HepG2 (cell line): Measurements from ENCODE around the gene DOC2A. TPM values are rescaled to one million over a fixed set of nuclear protein-coding genes. Genes with fewer than 3 reads are reported as not detected.

ENCODE experiments used
- BCL3 ChIP-seq: sonication (generic); formaldehyde crosslinking; IDR thresholded peaks from 2 replicates; pipeline ENCODE4 v1.5.1; 2020; ENCODE audit warnings: mild to moderate bottlenecking, missing genetic modification reagents, moderate library complexity
- DDIT3 ChIP-seq: sonication (generic); formaldehyde crosslinking; IDR thresholded peaks from 2 replicates; pipeline ENCODE4 v1.4.0; 2020; ENCODE audit warnings: mild to moderate bottlenecking, missing genetic modification reagents
- DNMT1 ChIP-seq: sonication (generic); formaldehyde crosslinking; IDR thresholded peaks from 2 replicates; pipeline ENCODE4 v1.5.1; 2020; ENCODE audit warnings: mild to moderate bottlenecking, missing genetic modification reagents
- EEA1 ChIP-seq: sonication (generic); formaldehyde crosslinking; IDR thresholded peaks from 2 replicates; pipeline ENCODE4 v1.5.1; 2020; ENCODE audit warnings: mild to moderate bottlenecking, missing genetic modification reagents, borderline replicate concordance
- FOXP1 ChIP-seq, 2 experiments: fragments of 450-650 bp in 1 of 2; IDR thresholded peaks; 2 replicates each; pipeline ENCODE4 v1.6.1; 2017 to 2018; ENCODE audit warnings: antibody characterized with exemption in 1 of 2
- HDAC1 ChIP-seq: sonication (generic); formaldehyde crosslinking; IDR thresholded peaks from 2 replicates; pipeline ENCODE4 v1.5.1; 2020; ENCODE audit warnings: mild to moderate bottlenecking, missing genetic modification reagents
- JARID2 ChIP-seq: sonication (generic); formaldehyde crosslinking; IDR thresholded peaks from 2 replicates; pipeline ENCODE4 v1.8.1; 2023; ENCODE audit warnings: missing genetic modification reagents, inconsistent platforms; ENCODE audit not compliant: insufficient replicate concordance
- KAT8 ChIP-seq: IDR thresholded peaks from 2 replicates; pipeline ENCODE4 v1.6.1; 2016; ENCODE audit warnings: missing genetic modification reagents, missing compliant biosample characterization
- KLF16 ChIP-seq, 2 experiments: sonication (generic) in 1 of 2; formaldehyde crosslinking in 1 of 2; IDR thresholded peaks; 2 replicates each; pipeline versions ENCODE4 v1.6.1 to v1.8.0; 2016 to 2023; ENCODE audit warnings: missing genetic modification reagents in 2 of 2, missing compliant biosample characterization in 1 of 2
- MAZ ChIP-seq, 2 experiments: sonication (generic) in 1 of 2; formaldehyde crosslinking in 1 of 2; IDR thresholded peaks; 2 replicates each; pipeline versions ENCODE4 v1.5.0 to v1.6.1; 2012 to 2020; ENCODE audit warnings: low read depth in 2 of 2, mild to moderate bottlenecking in 2 of 2, borderline replicate concordance in 1 of 2, improper control_type of control experiment in 1 of 2, low read length in 1 of 2, missing genetic modification reagents in 1 of 2, moderate library complexity in 1 of 2
- MEF2D ChIP-seq: sonication (generic); formaldehyde crosslinking; IDR thresholded peaks from 2 replicates; pipeline ENCODE4 v1.5.1; 2020; ENCODE audit warnings: mild to moderate bottlenecking, missing genetic modification reagents
- MTA1 ChIP-seq: sonication (generic); formaldehyde crosslinking; IDR thresholded peaks from 2 replicates; pipeline ENCODE4 v1.4.0; 2020; ENCODE audit warnings: missing genetic modification reagents, mild to moderate bottlenecking, borderline replicate concordance
- MZF1 ChIP-seq: sonication (generic); formaldehyde crosslinking; IDR thresholded peaks from 2 replicates; pipeline ENCODE4 v1.8.1; 2023; ENCODE audit warnings: mild to moderate bottlenecking, missing genetic modification reagents, borderline replicate concordance
- PRMT3 ChIP-seq: sonication (generic); formaldehyde crosslinking; IDR thresholded peaks from 2 replicates; pipeline ENCODE4 v1.8.1; 2022; ENCODE audit warnings: low read depth, mild to moderate bottlenecking, moderate library complexity, missing genetic modification reagents, borderline replicate concordance
- SALL1 ChIP-seq: sonication (generic); formaldehyde crosslinking; IDR thresholded peaks from 2 replicates; pipeline ENCODE4 v1.8.0; 2022; ENCODE audit warnings: mild to moderate bottlenecking, missing genetic modification reagents
- THAP11 ChIP-seq: IDR thresholded peaks from 2 replicates; pipeline ENCODE4 v1.6.1; 2016; ENCODE audit warnings: missing biosample characterization, missing genetic modification reagents
- TOE1 ChIP-seq: sonication (generic); formaldehyde crosslinking; IDR thresholded peaks from 2 replicates; pipeline ENCODE4 v1.4.0; 2020; ENCODE audit warnings: mild to moderate bottlenecking, missing genetic modification reagents
- ZHX1 ChIP-seq: sonication (generic); formaldehyde crosslinking; IDR thresholded peaks from 2 replicates; pipeline ENCODE4 v1.8.1; 2022; ENCODE audit warnings: low read depth, mild to moderate bottlenecking, missing genetic modification reagents
- ZKSCAN8 ChIP-seq: IDR thresholded peaks from 2 replicates; pipeline ENCODE4 v1.6.1; 2016; ENCODE audit warnings: borderline replicate concordance, missing genetic modification reagents, missing compliant biosample characterization
- ZNF383 ChIP-seq: sonication (generic); formaldehyde crosslinking; IDR thresholded peaks from 2 replicates; pipeline ENCODE4 v1.4.0; 2020; ENCODE audit warnings: missing genetic modification reagents, mild to moderate bottlenecking, borderline replicate concordance
- ZNF761 ChIP-seq: sonication (generic); formaldehyde crosslinking; conservative IDR thresholded peaks from 2 replicates; pipeline ENCODE4 v1.4.0; 2020; ENCODE audit warnings: mild to moderate bottlenecking, missing genetic modification reagents
- ZNF792 ChIP-seq: IDR thresholded peaks from 2 replicates; pipeline ENCODE4 v1.6.1; 2016
- polyA plus RNA-seq, 8 experiments: library from polyadenylated mRNA; depleted of rRNA in 3 of 8; stranded (reverse) in 7 of 8; unstranded in 1 of 8; fragments of >200 nt; fragmentation: Illumina TruSeq in 4 of 8; extraction: Trizol in 4 of 8; gene quantifications; 2 replicates each; pipeline versions ENCODE4 v1.2.1 to v1.2.3, GENCODE V29; 2011 to 2016; ENCODE audit warnings: low read depth in 4 of 8, missing spikeins in 1 of 8, mixed read lengths in 1 of 8; ENCODE audit not compliant: insufficient read depth in 1 of 8
- total RNA-seq, 5 experiments: library from RNA; depleted of rRNA; stranded (reverse); fragments of >200 nt; fragmentation: Illumina TruSeq; extraction: Trizol; gene quantifications; 2 replicates each; pipeline ENCODE4 v1.2.3, GENCODE V29; 2016; ENCODE audit warnings: low read depth in 1 of 5

DOC2A gene
- total and polyA plus RNA-seq, 2 of the 13 experiments (the other 11 are each of a cell fraction or from before 2014, with no cell fraction given), result 0.15 to 0.55 TPM

- TF ChIP-seq KLF16 (CRISPR knock-in tag; IDR thresholded peaks at IDR 0.05), result peak in 1 of 2 experiments; percentile 89; a peak in 2 of 4 replicates
- TF ChIP-seq BCL3 (CRISPR knock-in tag), result peak; percentile 96
- TF ChIP-seq SALL1, result peak; percentile 95
- peak; percentile 79 for TF ChIP-seq MEF2D
- peak; percentile 48; the same call in 1 of the 2 replicates for TF ChIP-seq ZKSCAN8 (CRISPR knock-in tag)
- peak; percentile 69 for TF ChIP-seq ZNF761 (CRISPR knock-in tag)
- no peak for TF ChIP-seq DDIT3 (CRISPR knock-in tag)
- TF ChIP-seq MAZ (IDR thresholded peaks at IDR 0.05; ENCODE audit: borderline replicate concordance, low read depth, low read length), result peak; percentile 87
- peak; percentile 99; the same call in 1 of the 2 replicates for TF ChIP-seq MAZ (CRISPR knock-in tag; IDR thresholded peaks at IDR 0.05; ENCODE audit: low read depth)
- TF ChIP-seq ZNF383 (CRISPR knock-in tag), result no peak; the same call in 1 of the 2 replicates
- TF ChIP-seq TOE1 (CRISPR knock-in tag), result no peak
- peak; percentile 93 for TF ChIP-seq ZNF792
- no peak; the same call in 1 of the 2 replicates for TF ChIP-seq EEA1 (CRISPR knock-in tag)
- 0 out of 2 replicates have a peak, but pooled peaks have one; percentile 8 for TF ChIP-seq MZF1 (CRISPR knock-in tag)
- no peak; the same call in 1 of the 2 replicates for TF ChIP-seq PRMT3 (CRISPR knock-in tag)
- TF ChIP-seq KAT8 (CRISPR knock-in tag), result peak; percentile 83; the same call in 1 of the 2 replicates
- TF ChIP-seq FOXP1 (IDR thresholded peaks at IDR 0.05), result no peak
- TF ChIP-seq FOXP1 (CRISPR knock-in tag; IDR thresholded peaks at IDR 0.05), result no peak
- TF ChIP-seq MTA1 (CRISPR knock-in tag), result peak; percentile 73; the same call in 1 of the 2 replicates
- TF ChIP-seq HDAC1 (CRISPR knock-in tag), result peak; percentile 78; the same call in 1 of the 2 replicates
- no peak for TF ChIP-seq JARID2
- peak; percentile 87 for TF ChIP-seq THAP11 (CRISPR knock-in tag)
- no peak for TF ChIP-seq DNMT1 (CRISPR knock-in tag)
- peak; percentile 88 for TF ChIP-seq ZHX1 (CRISPR knock-in tag)
These were observed 37.2 kb downstream of the DOC2A start, which contains the start of gene TAOK2 (continued) for GRCh38 chr16:29973384-29974246.
